Measurements from ENCODE around the gene HDGFL3.
A peak's percentile ranks its signal among the peaks of the same experiment; 100 is the strongest.

Gene HDGFL3

GRCh38 chr15:83106994-83107840 lies 100.4 kb downstream of the HDGFL3 start, which contains the start of gene TM6SF1 (continued):
- TF ChIP-seq, protein P1, sequence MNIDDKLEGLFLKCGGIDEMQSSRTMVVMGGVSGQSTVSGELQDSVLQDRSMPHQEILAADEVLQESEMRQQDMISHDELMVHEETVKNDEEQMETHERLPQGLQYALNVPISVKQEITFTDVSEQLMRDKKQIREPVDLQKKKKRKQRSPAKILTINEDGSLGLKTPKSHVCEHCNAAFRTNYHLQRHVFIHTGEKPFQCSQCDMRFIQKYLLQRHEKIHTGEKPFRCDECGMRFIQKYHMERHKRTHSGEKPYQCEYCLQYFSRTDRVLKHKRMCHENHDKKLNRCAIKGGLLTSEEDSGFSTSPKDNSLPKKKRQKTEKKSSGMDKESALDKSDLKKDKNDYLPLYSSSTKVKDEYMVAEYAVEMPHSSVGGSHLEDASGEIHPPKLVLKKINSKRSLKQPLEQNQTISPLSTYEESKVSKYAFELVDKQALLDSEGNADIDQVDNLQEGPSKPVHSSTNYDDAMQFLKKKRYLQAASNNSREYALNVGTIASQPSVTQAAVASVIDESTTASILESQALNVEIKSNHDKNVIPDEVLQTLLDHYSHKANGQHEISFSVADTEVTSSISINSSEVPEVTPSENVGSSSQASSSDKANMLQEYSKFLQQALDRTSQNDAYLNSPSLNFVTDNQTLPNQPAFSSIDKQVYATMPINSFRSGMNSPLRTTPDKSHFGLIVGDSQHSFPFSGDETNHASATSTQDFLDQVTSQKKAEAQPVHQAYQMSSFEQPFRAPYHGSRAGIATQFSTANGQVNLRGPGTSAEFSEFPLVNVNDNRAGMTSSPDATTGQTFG (tag by site-specific recombination; IDR thresholded peaks at IDR 0.05; ENCODE audit: borderline replicate concordance): no peak
- no peak for TF ChIP-seq ZNF394 (tag by site-specific recombination; IDR thresholded peaks at IDR 0.05; ENCODE audit: borderline replicate concordance)
- no peak for TF ChIP-seq ZNF501 (tag by site-specific recombination; IDR thresholded peaks at IDR 0.05)
- no peak for TF ChIP-seq RBAK (tag by site-specific recombination; IDR thresholded peaks at IDR 0.05)
- no peak for TF ChIP-seq ZNF221 (tag by site-specific recombination; IDR thresholded peaks at IDR 0.05; ENCODE audit: borderline replicate concordance)
- TF ChIP-seq CTCF (tag by site-specific recombination; IDR thresholded peaks at IDR 0.05): peak; percentile 60
- TF ChIP-seq ZNF544 (tag by site-specific recombination; IDR thresholded peaks at IDR 0.05): no peak
- no peak for TF ChIP-seq ZNF658 (tag by site-specific recombination; IDR thresholded peaks at IDR 0.05)
- TF ChIP-seq HOXC10 (CRISPR knock-in tag; IDR thresholded peaks at IDR 0.05): no peak
- TF ChIP-seq, protein P2, sequence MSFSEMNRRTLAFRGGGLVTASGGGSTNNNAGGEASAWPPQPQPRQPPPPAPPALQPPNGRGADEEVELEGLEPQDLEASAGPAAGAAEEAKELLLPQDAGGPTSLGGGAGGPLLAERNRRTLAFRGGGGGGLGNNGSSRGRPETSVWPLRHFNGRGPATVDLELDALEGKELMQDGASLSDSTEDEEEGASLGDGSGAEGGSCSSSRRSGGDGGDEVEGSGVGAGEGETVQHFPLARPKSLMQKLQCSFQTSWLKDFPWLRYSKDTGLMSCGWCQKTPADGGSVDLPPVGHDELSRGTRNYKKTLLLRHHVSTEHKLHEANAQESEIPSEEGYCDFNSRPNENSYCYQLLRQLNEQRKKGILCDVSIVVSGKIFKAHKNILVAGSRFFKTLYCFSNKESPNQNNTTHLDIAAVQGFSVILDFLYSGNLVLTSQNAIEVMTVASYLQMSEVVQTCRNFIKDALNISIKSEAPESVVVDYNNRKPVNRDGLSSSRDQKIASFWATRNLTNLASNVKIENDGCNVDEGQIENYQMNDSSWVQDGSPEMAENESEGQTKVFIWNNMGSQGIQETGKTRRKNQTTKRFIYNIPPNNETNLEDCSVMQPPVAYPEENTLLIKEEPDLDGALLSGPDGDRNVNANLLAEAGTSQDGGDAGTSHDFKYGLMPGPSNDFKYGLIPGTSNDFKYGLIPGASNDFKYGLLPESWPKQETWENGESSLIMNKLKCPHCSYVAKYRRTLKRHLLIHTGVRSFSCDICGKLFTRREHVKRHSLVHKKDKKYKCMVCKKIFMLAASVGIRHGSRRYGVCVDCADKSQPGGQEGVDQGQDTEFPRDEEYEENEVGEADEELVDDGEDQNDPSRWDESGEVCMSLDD (tag by site-specific recombination; IDR thresholded peaks at IDR 0.05): peak; percentile 27; the same call in 1 of the 2 replicates
- TF ChIP-seq ZNF112 (tag by site-specific recombination; IDR thresholded peaks at IDR 0.05): no peak
- no peak for TF ChIP-seq ZNF16 (tag by site-specific recombination; IDR thresholded peaks at IDR 0.05; ENCODE audit: low read depth)
- TF ChIP-seq ZNF138 (tag by site-specific recombination; IDR thresholded peaks at IDR 0.05; ENCODE audit: borderline replicate concordance): no peak
- TF ChIP-seq ZNF324 (tag by site-specific recombination; IDR thresholded peaks at IDR 0.05): 0 out of 2 replicates have a peak, but pooled peaks have one; percentile 38
- TF ChIP-seq YY1 (tag by site-specific recombination; IDR thresholded peaks at IDR 0.05): no peak
- TF ChIP-seq, protein P3, sequence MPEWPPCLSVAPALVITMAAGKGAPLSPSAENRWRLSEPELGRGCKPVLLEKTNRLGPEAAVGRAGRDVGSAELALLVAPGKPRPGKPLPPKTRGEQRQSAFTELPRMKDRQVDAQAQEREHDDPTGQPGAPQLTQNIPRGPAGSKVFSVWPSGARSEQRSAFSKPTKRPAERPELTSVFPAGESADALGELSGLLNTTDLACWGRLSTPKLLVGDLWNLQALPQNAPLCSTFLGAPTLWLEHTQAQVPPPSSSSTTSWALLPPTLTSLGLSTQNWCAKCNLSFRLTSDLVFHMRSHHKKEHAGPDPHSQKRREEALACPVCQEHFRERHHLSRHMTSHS (tag by site-specific recombination; IDR thresholded peaks at IDR 0.05): no peak
- TF ChIP-seq ZNF610 (tag by site-specific recombination; IDR thresholded peaks at IDR 0.05; ENCODE audit: borderline replicate concordance): no peak
- no peak for TF ChIP-seq ZNF529 (tag by site-specific recombination; IDR thresholded peaks at IDR 0.05; ENCODE audit: insufficient replicate concordance)
- TF ChIP-seq ZNF777 (tag by site-specific recombination; IDR thresholded peaks at IDR 0.05; ENCODE audit: borderline replicate concordance): no peak; the same call in 1 of the 2 replicates
- TF ChIP-seq FEZF1 (tag by site-specific recombination; IDR thresholded peaks at IDR 0.05): no peak
- TF ChIP-seq ZNF548 (tag by site-specific recombination; IDR thresholded peaks at IDR 0.05): no peak
- TF ChIP-seq, protein P4, sequence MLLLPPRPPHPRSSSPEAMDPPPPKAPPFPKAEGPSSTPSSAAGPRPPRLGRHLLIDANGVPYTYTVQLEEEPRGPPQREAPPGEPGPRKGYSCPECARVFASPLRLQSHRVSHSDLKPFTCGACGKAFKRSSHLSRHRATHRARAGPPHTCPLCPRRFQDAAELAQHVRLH (tag by site-specific recombination; IDR thresholded peaks at IDR 0.05): 0 out of 2 replicates have a peak, but pooled peaks have one; percentile 28
- TF ChIP-seq ZNF416 (tag by site-specific recombination; IDR thresholded peaks at IDR 0.05): no peak
- TF ChIP-seq IKZF3 (tag by site-specific recombination; IDR thresholded peaks at IDR 0.05): no peak
- no peak for TF ChIP-seq ZNF239 (tag by site-specific recombination; IDR thresholded peaks at IDR 0.05)
- TF ChIP-seq GLIS2 (tag by site-specific recombination; IDR thresholded peaks at IDR 0.05): peak; percentile 44; the same call in 1 of the 2 replicates
- no peak for TF ChIP-seq ZNF626 (tag by site-specific recombination; IDR thresholded peaks at IDR 0.05)
